Activated CD8-positive, alpha-beta T cell treated with anti-CD3 and anti-CD28 coated beads for 36 hours (primary cell): ENCODE measurements around the gene SMIM3. TPM values are rescaled to one million over a fixed set of nuclear protein-coding genes. Genes with fewer than 3 reads are reported as not detected.
"Not testable (repeated sequence)": the region's sequence is repeated elsewhere in the genome, so short reads cannot be mapped to it uniquely, and the experiment has no call there.

ENCODE experiments used
- ATAC-seq: fragments of 200-7000 bp; cut with Tn5 transposase; one replicate; pipeline ENCODE4 v1.10.0; 2021; ENCODE audit warnings: mild to moderate bottlenecking, moderate library complexity
- CTCF ChIA-PET: fragments of 350-600 bp; sonication (Branson Sonifier 250); formaldehyde crosslinking; loops from one replicate; lab custom pipeline; 2021; ENCODE audit warnings: antibody characterized with exemption; lab: Charles Lee
- POLR2A ChIA-PET: fragments of 350-600 bp; sonication (Branson Sonifier 250); formaldehyde crosslinking; loops from one replicate; lab custom pipeline; 2021; ENCODE audit warnings: antibody characterized with exemption; lab: Charles Lee
- DNase-seq: peaks from one replicate; pipeline ENCODE4 v3.0.0-alpha.2; 2020
- H3K27ac Mint-ChIP-seq: one replicate; pipeline ENCODE4 v1.8.0; 2021; ENCODE audit warnings: mild to moderate bottlenecking, mixed read lengths
- H3K27me3 Mint-ChIP-seq: one replicate; pipeline ENCODE4 v1.8.0; 2021; ENCODE audit warnings: mixed read lengths
- H3K36me3 Mint-ChIP-seq: one replicate; pipeline ENCODE4 v1.8.0; 2021; ENCODE audit warnings: low read depth, mixed read lengths
- H3K4me1 Mint-ChIP-seq: one replicate; pipeline ENCODE4 v1.8.0; 2021; ENCODE audit warnings: low read depth, mixed read lengths
- H3K4me3 Mint-ChIP-seq: one replicate; pipeline ENCODE4 v1.8.0; 2021; ENCODE audit warnings: mild to moderate bottlenecking, moderate library complexity, mixed read lengths
- H3K9me3 Mint-ChIP-seq: one replicate; pipeline ENCODE4 v1.8.0; 2021; ENCODE audit warnings: mixed read lengths
- CTCF ChIP-seq: fragments of 200-600 bp; IDR thresholded peaks from one replicate; pipeline ENCODE4 v1.8.0; 2022; ENCODE audit warnings: antibody characterized with exemption, mild to moderate bottlenecking
- intact Hi-C: fragments of 100-400 bp; cut with micrococcal nuclease; formaldehyde crosslinking; loops from one replicate; pipeline ENCODE4 v1.10.0; 2022
- total RNA-seq, 2 experiments: library from RNA; stranded (reverse); gene quantifications; one replicate each; pipeline ENCODE4 v1.2.3, GENCODE V29; 2021

Gene SMIM3
- total RNA-seq, 2 experiments from 2014 or later: 8.6 to 8.8 TPM

GRCh38 chr5:150789943-150790611, 11.5 kb downstream of the SMIM3 start:
- Mint-ChIP-seq H3K9me3 (peaks cover 6% of the 10 kb centered on the region), H3K4me1 (peaks cover 57% of the 10 kb centered on the region), H3K36me3 (peaks cover 11% of the 10 kb centered on the region), H3K27me3 (no peaks in the 10 kb centered on the region), H3K4me3 (peak overlapping the region; percentile 71), H3K27ac (peak overlapping the region; percentile 92)
- intact Hi-C loops: loop anchor here (10.0 kb wide), 1 partner anchor 225 kb away; no protein-coding TSS in a partner anchor
- ChIA-PET CTCF (interaction anchor here (0.7 to 4.6 kb wide), 11 partner anchors 10 to 340 kb away, joined by 3 to 25 read pairs (median 4); partner anchors contain the start of genes IRGM, RBM22, RPS14 and SMIM3), POLR2A (interaction anchor here (0.6 to 3.0 kb wide), 9 partner anchors 9 to 427 kb away, joined by 3 to 13 read pairs (median 4); partner anchors contain the start of genes DCTN4, IRGM, RBM22 and SMIM3)
- TF ChIP-seq CTCF: no peak
- DNase-seq: peak; percentile 92
- peak; percentile 98 for ATAC-seq

- no peak for DNase-seq
- CTCF ChIA-PET: interaction anchor here (1.1 to 4.6 kb wide), 4 partner anchors 10 to 342 kb away, joined by 3 to 25 read pairs (median 7); partner anchors contain the start of genes RPS14 and SMIM3
These were observed 13.0 kb downstream of the SMIM3 start for GRCh38 chr5:150791536-150791935.

GRCh38 chr5:150793423-150793888, 14.9 kb downstream of the SMIM3 start:
- CTCF ChIA-PET: interaction anchor here (2.9 kb wide), 1 partner anchor 8 kb away, joined by 10 read pairs; no protein-coding TSS in a partner anchor
- ATAC-seq, H3K27me3 Mint-ChIP-seq, intact Hi-C loops, H3K9me3 Mint-ChIP-seq, H3K27ac Mint-ChIP-seq, H3K36me3 Mint-ChIP-seq, DNase-seq, H3K4me3 Mint-ChIP-seq, POLR2A ChIA-PET: not testable (repeated sequence)
- peaks cover 39% of the 10 kb centered on the region for H3K4me1 Mint-ChIP-seq

More at GRCh38 chr5:150791536-150791935, 13.0 kb downstream of the SMIM3 start:
- no peak for ATAC-seq
- Mint-ChIP-seq H3K9me3 (no peaks in the 10 kb centered on the region), H3K4me1 (peaks cover 47% of the 10 kb centered on the region), H3K27ac (peak overlapping the region; percentile 25), H3K4me3 (no peak overlapping the region), H3K36me3 (peaks cover 3% of the 10 kb centered on the region), H3K27me3 (no peaks in the 10 kb centered on the region)
- POLR2A ChIA-PET: interaction anchor here (1.3 to 3.0 kb wide), 2 partner anchors 55 to 57 kb away, joined by 3 to 13 read pairs; partner anchors contain the start of gene IRGM
- intact Hi-C loops: no loop called here
- TF ChIP-seq CTCF: no peak

GRCh38 chr5:150794927-150795326, 16.4 kb downstream of the SMIM3 start:
- no peak for TF ChIP-seq CTCF

GRCh38 chr5:150797384-150797783, 18.8 kb downstream of the SMIM3 start:
- ChIA-PET POLR2A (no interaction called here), CTCF (interaction anchor here (1.3 to 2.4 kb wide), 2 partner anchors 14 to 49 kb away, joined by 4 to 9 read pairs; partner anchors contain the start of gene IRGM)
- TF ChIP-seq CTCF: no peak
- intact Hi-C loops: no loop called here
- Mint-ChIP-seq H3K27ac (no peak overlapping the region), H3K27me3 (no peaks in the 10 kb centered on the region), H3K36me3 (peaks cover 2% of the 10 kb centered on the region), H3K4me3 (no peak overlapping the region), H3K9me3 (no peaks in the 10 kb centered on the region), H3K4me1 (peaks cover 15% of the 10 kb centered on the region)
- ATAC-seq (peak; percentile 53), DNase-seq (no peak)

More at GRCh38 chr5:150794927-150795326, 16.4 kb downstream of the SMIM3 start:
- H3K4me3 Mint-ChIP-seq: no peak overlapping the region
- no peak overlapping the region for H3K27ac Mint-ChIP-seq
- H3K27me3 Mint-ChIP-seq: no peaks in the 10 kb centered on the region
- POLR2A ChIA-PET: no interaction called here
- no peaks in the 10 kb centered on the region for H3K9me3 Mint-ChIP-seq
- peaks cover 25% of the 10 kb centered on the region for H3K4me1 Mint-ChIP-seq
- CTCF ChIA-PET: no interaction called here
- DNase-seq: no peak
- intact Hi-C loops: no loop called here
- no peak for ATAC-seq
- peaks cover 2% of the 10 kb centered on the region for H3K36me3 Mint-ChIP-seq
